ENCODE results near the gene SCP2D1. TPM values are rescaled to one million over a fixed set of nuclear protein-coding genes. Genes with fewer than 3 reads are reported as not detected.

Gene SCP2D1
- total and polyA plus RNA-seq, 2 of the 8 experiments (the other 6 are each of a cell fraction or from before 2014, with no cell fraction given), result not detected

- TF ChIP-seq CHD7 (IDR thresholded peaks at IDR 0.05; ENCODE audit: insufficient replicate concordance, low read length) (no peak), CEBPB (IDR thresholded peaks at IDR 0.05; ENCODE audit: low read depth, low read length) (no peak), SP4 (IDR thresholded peaks at IDR 0.05; ENCODE audit: low read length) (no peak), ATF2 (IDR thresholded peaks at IDR 0.05; ENCODE audit: low read length) (no peak)
Observed at GRCh38 chr20:18795366-18795765, 18.2 kb upstream of the SCP2D1 start (continued).
